ENCODE data around the gene CLEC16A. TPM values are rescaled to one million over a fixed set of nuclear protein-coding genes. Genes with fewer than 3 reads are reported as not detected.

Gene CLEC16A
- total and polyA plus RNA-seq, 9 of the 15 experiments (the other 6 are each of a cell fraction or from before 2014, with no cell fraction given) = 1.00 to 22.3 (median 10.0) TPM

DNA sequence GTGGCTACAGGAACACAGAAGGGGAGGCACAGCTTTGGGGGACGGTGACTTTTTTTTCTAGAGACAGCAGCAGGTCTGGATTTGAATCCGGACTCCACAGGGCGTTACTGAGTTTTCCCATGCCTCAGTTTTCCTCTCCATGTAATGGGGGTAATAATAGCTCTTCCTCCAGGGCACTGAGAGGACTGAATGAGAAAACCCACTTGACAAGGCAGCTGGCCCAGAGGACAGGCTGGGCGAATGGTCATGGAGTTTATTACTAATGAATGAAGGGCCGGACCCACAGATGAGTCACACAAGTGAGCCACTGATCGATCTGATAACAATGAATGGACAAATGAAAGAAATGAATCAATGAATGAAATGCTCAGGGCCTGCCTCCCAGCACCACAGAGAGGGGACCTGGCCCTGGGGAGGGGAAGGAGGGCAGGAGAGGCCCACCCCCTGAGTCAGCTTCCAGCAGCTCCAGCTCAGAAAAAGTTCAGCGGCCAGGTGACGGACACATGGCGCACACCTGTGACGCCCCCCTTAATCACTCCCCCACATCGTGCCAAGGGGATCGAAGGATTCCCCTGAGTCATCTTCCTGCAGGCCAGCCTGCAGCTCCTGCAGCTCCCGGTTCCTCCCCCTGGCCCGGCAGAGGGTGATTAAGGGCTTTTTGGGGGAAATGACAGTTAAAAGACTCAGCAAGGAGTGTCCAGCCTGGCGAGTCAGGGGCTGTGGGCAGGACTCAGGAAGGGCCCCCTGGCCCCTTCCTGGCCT is 257.3 kb downstream of the CLEC16A start (continued):
- TF ChIP-seq ARID4B (CRISPR knock-in tag; IDR thresholded peaks at IDR 0.05) = no peak
- TF ChIP-seq NEUROD1 (IDR thresholded peaks at IDR 0.05; ENCODE audit: borderline replicate concordance, low read depth, low read length, partially characterized antibody) = peak; percentile 59
- TF ChIP-seq DEAF1 (CRISPR knock-in tag; IDR thresholded peaks at IDR 0.05) = no peak
- peak; percentile 79 for TF ChIP-seq ATF7 (IDR thresholded peaks at IDR 0.05)
- no peak for TF ChIP-seq STAT5A (IDR thresholded peaks at IDR 0.05; ENCODE audit: borderline replicate concordance, low read length)
- no peak for TF ChIP-seq SAFB (IDR thresholded peaks at IDR 0.05; ENCODE audit: borderline replicate concordance, low read depth, low read length)
- TF ChIP-seq ZNF274 (IDR thresholded peaks at IDR 0.05; ENCODE audit: borderline replicate concordance, low read depth, low read length) = no peak
- TF ChIP-seq, protein P1, sequence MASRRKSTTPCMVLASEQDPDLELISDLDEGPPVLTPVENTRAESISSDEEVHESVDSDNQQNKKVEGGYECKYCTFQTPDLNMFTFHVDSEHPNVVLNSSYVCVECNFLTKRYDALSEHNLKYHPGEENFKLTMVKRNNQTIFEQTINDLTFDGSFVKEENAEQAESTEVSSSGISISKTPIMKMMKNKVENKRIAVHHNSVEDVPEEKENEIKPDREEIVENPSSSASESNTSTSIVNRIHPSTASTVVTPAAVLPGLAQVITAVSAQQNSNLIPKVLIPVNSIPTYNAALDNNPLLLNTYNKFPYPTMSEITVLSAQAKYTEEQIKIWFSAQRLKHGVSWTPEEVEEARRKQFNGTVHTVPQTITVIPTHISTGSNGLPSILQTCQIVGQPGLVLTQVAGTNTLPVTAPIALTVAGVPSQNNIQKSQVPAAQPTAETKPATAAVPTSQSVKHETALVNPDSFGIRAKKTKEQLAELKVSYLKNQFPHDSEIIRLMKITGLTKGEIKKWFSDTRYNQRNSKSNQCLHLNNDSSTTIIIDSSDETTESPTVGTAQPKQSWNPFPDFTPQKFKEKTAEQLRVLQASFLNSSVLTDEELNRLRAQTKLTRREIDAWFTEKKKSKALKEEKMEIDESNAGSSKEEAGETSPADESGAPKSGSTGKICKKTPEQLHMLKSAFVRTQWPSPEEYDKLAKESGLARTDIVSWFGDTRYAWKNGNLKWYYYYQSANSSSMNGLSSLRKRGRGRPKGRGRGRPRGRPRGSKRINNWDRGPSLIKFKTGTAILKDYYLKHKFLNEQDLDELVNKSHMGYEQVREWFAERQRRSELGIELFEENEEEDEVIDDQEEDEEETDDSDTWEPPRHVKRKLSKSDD (conservative IDR thresholded peaks at IDR 0.05; ENCODE audit: low read length) = no peak
- TF ChIP-seq ZNF175 (CRISPR knock-in tag; IDR thresholded peaks at IDR 0.05; ENCODE audit: low read depth) = no peak
- TF ChIP-seq CHD2 (IDR thresholded peaks at IDR 0.05; ENCODE audit: low read depth, low read length) = no peak
- TF ChIP-seq, protein P2, sequence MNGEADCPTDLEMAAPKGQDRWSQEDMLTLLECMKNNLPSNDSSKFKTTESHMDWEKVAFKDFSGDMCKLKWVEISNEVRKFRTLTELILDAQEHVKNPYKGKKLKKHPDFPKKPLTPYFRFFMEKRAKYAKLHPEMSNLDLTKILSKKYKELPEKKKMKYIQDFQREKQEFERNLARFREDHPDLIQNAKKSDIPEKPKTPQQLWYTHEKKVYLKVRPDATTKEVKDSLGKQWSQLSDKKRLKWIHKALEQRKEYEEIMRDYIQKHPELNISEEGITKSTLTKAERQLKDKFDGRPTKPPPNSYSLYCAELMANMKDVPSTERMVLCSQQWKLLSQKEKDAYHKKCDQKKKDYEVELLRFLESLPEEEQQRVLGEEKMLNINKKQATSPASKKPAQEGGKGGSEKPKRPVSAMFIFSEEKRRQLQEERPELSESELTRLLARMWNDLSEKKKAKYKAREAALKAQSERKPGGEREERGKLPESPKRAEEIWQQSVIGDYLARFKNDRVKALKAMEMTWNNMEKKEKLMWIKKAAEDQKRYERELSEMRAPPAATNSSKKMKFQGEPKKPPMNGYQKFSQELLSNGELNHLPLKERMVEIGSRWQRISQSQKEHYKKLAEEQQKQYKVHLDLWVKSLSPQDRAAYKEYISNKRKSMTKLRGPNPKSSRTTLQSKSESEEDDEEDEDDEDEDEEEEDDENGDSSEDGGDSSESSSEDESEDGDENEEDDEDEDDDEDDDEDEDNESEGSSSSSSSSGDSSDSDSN (IDR thresholded peaks at IDR 0.05; ENCODE audit: borderline replicate concordance in 1 of 2, low read depth in 2 of 2, low read length in 2 of 2) = 0 out of 4 replicates have a peak, but pooled peaks of 1 of the 2 experiments have one; percentile 28
- TF ChIP-seq ZNF778 (CRISPR knock-in tag; IDR thresholded peaks at IDR 0.05) = no peak

Data from K562 (cell line).